SK-N-SH (cell line): ENCODE measurements around the gene ONECUT1. TPM values are rescaled to one million over a fixed set of nuclear protein-coding genes. Genes with fewer than 3 reads are reported as not detected.

Source experiments
- CTCF ChIA-PET: fragments of 300-600, 350-600 bp; formaldehyde crosslinking; extraction: SDS; loops from one replicate; lab custom pipeline; 2021; lab: Yijun Ruan, JAX
- POLR2A ChIA-PET: fragments of 350-600 bp; sonication (Branson Sonifier 250); formaldehyde crosslinking; extraction: SDS; loops from one replicate; lab custom pipeline; 2020; ENCODE audit warnings: antibody characterized with exemption, inconsistent platforms; lab: Yijun Ruan, JAX
- DNase-seq: peaks from one replicate; pipeline ENCODE4 v3.0.0; 2012
- H2AFZ ChIP-seq: fragments of 200-600 bp; sonication (generic); 2 replicates; pipeline ENCODE4 v1.8.1; 2016; ENCODE audit warnings: antibody characterized with exemption, mild to moderate bottlenecking, low read depth
- H3F3A ChIP-seq: fragments of 200-600 bp; sonication (generic); replicated peaks from 2 replicates; pipeline ENCODE3; 2016; ENCODE audit warnings: antibody characterized with exemption, mild to moderate bottlenecking; ENCODE audit not compliant: insufficient read depth
- H3K27ac ChIP-seq, 2 experiments: fragments of 200-500 bp in 1 of 2; fragments of 200-600 bp in 1 of 2; sonication (Bioruptor generic) in 1 of 2; sonication (generic), shearing (Covaris generic) in 1 of 2; 2 replicates each; pipeline versions ENCODE4 v1.5.1 to v1.6.1; 2014 to 2016; ENCODE audit warnings: low read depth in 2 of 2, inconsistent platforms in 1 of 2, low read length in 1 of 2, mild to moderate bottlenecking in 1 of 2, mixed read lengths in 1 of 2
- H3K27me3 ChIP-seq: fragments of 200-600 bp; sonication (generic), shearing (Covaris generic); 2 replicates; pipeline ENCODE4 v1.6.1; 2016; ENCODE audit warnings: mixed run types; ENCODE audit not compliant: insufficient read depth
- H3K36me3 ChIP-seq, 2 experiments: fragments of 200-500 bp in 1 of 2; fragments of 200-600 bp in 1 of 2; sonication (Bioruptor generic) in 1 of 2; sonication (generic) in 1 of 2; replicated peaks in 1 of 2; 2 replicates each; pipeline versions ENCODE3 to v1.5.1; 2014 to 2016; ENCODE audit warnings: low read length in 1 of 2, mild to moderate bottlenecking in 1 of 2; ENCODE audit not compliant: insufficient read depth in 2 of 2, control insufficient read depth in 1 of 2
- H3K4me1 ChIP-seq, 2 experiments: fragments of 200-500 bp in 1 of 2; fragments of 200-600 bp in 1 of 2; sonication (Bioruptor generic) in 1 of 2; sonication (generic), shearing (Covaris generic) in 1 of 2; 2 replicates each; pipeline versions ENCODE4 v1.5.1 to v1.6.1; 2014 to 2016; ENCODE audit warnings: low read depth in 1 of 2, low read length in 1 of 2, mixed run types in 1 of 2; ENCODE audit not compliant: insufficient read depth in 2 of 2, control insufficient read depth in 1 of 2
- H3K4me2 ChIP-seq: fragments of 200-600 bp; sonication (generic), shearing (Covaris generic); 2 replicates; pipeline ENCODE4 v1.6.1; 2017; ENCODE audit warnings: mixed run types
- H3K4me3 ChIP-seq, 2 experiments: fragments of 200-500 bp in 1 of 2; fragments of 200-600 bp in 1 of 2; sonication (Bioruptor generic) in 1 of 2; sonication (generic), shearing (Covaris generic) in 1 of 2; 2 replicates each; pipeline versions ENCODE4 v1.5.1 to v1.8.1; 2014 to 2016; ENCODE audit warnings: low read depth in 2 of 2, inconsistent platforms in 1 of 2, low read length in 1 of 2, mild to moderate bottlenecking in 1 of 2, mixed read lengths in 1 of 2, moderate library complexity in 1 of 2
- H3K79me2 ChIP-seq: fragments of 200-600 bp; sonication (generic); 2 replicates; pipeline ENCODE4 v1.8.1; 2017; ENCODE audit warnings: mild to moderate bottlenecking; ENCODE audit not compliant: insufficient read depth
- H3K9ac ChIP-seq: fragments of 200-600 bp; sonication (generic); 2 replicates; pipeline ENCODE4 v1.6.1; 2017; ENCODE audit warnings: mixed run types
- H3K9me2 ChIP-seq: fragments of 200-600 bp; sonication (generic); 2 replicates; pipeline ENCODE4 v1.6.1; 2017; ENCODE audit warnings: mixed run types
- H3K9me3 ChIP-seq: fragments of 200-600 bp; sonication (generic); 2 replicates; pipeline ENCODE4 v1.6.1; 2017; ENCODE audit warnings: mixed run types, mild to moderate bottlenecking, moderate library complexity
- H4K20me1 ChIP-seq: fragments of 200-600 bp; sonication (generic); 2 replicates; pipeline ENCODE4 v1.6.1; 2017; ENCODE audit warnings: mild to moderate bottlenecking, mixed run types; ENCODE audit not compliant: insufficient read depth
- NFIC ChIP-seq: IDR thresholded peaks from 2 replicates; pipeline ENCODE4 v1.4.0; 2012; ENCODE audit warnings: borderline replicate concordance
- RAD21 ChIP-seq: IDR thresholded peaks from 2 replicates; pipeline ENCODE4 v1.6.1; 2012; ENCODE audit warnings: mild to moderate bottlenecking, low read length
- RXRA ChIP-seq: IDR thresholded peaks from 2 replicates; pipeline ENCODE4 v1.4.0; 2012; ENCODE audit warnings: low read depth, mild to moderate bottlenecking, borderline replicate concordance
- SMC3 ChIP-seq: IDR thresholded peaks from 2 replicates; pipeline ENCODE4 v1.6.1; 2012; ENCODE audit warnings: low read depth, low read length, improper control_type of control experiment
- YY1 ChIP-seq: IDR thresholded peaks from 2 replicates; pipeline ENCODE4 v1.4.0; 2012; ENCODE audit warnings: low read depth, mild to moderate bottlenecking
- WGBS: methylation state at CpG from one replicate; pipeline ENCODE4 v1.1.6; 2017; ENCODE audit warnings: low lambda C conversion rate; 5-methylcytosine and 5-hydroxymethylcytosine counted together
- polyA plus RNA-seq, 3 experiments: library from polyadenylated mRNA; depleted of rRNA; stranded (reverse); fragments of >200 nt; gene quantifications; 2 replicates each; pipeline ENCODE4 v1.2.3, GENCODE V29; 2012
- TF ChIP-seq, protein P1 (sequence below): fragments of 200-600 bp; sonication (generic); IDR thresholded peaks from 2 replicates; pipeline ENCODE4 v1.6.1; 2017; ENCODE audit warnings: antibody characterized with exemption, mild to moderate bottlenecking, moderate library complexity
- TF ChIP-seq, protein P2 (sequence below): IDR thresholded peaks from 2 replicates; pipeline ENCODE4; 2012
- TF ChIP-seq, protein P3 (sequence below): IDR thresholded peaks from 2 replicates; pipeline ENCODE4 v1.6.1; 2012; ENCODE audit warnings: mild to moderate bottlenecking, low read depth, low read length, moderate library complexity

ONECUT1 gene
- polyA plus RNA-seq, 1 of the 3 experiments (the other 2 are of a cell fraction): not detected

DNA sequence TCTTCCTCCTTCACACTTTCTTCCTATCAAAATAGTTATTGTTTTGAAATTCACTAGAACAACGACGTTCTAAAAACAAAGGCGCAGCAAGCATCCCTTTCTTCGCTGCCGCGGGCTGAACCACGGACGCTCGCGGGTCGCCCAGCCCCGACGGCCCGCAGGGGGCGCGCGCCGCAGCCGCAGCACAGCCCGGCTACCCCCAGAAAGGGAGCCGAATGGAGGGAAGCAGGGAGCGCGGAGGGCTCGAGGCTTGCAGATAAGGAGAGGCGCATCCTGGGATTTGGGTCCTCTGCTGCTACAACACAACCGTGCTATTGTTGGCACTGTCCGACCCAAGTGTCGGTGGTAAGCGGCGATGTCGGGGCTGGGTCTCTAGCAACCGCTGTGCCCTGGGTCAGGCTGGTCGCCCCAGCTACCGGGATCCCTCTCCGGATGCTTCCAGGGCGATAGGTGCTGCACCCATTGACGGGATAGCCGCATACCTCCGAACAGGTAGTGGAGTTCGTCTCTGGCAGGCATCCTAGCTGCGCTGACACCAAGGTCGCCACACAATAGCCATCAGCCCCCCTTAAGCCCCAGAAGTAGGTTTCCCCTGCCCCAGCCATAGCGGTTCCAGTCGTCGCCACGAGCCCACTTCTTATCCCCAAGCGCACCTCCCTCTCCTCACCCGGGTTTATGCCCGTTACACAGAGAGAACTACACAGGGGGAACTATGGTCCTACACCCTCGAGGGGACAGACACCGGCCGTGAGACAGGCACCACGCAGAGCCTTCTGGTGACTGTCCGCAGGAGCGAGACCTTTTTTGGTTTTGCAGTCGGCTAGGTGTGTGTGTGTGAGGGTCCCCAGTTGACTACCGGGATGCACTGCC lies 6.0 kb downstream of the ONECUT1 start:
- no peaks in the 10 kb centered on the region for H3K79me2 ChIP-seq
- TF ChIP-seq, protein P1, sequence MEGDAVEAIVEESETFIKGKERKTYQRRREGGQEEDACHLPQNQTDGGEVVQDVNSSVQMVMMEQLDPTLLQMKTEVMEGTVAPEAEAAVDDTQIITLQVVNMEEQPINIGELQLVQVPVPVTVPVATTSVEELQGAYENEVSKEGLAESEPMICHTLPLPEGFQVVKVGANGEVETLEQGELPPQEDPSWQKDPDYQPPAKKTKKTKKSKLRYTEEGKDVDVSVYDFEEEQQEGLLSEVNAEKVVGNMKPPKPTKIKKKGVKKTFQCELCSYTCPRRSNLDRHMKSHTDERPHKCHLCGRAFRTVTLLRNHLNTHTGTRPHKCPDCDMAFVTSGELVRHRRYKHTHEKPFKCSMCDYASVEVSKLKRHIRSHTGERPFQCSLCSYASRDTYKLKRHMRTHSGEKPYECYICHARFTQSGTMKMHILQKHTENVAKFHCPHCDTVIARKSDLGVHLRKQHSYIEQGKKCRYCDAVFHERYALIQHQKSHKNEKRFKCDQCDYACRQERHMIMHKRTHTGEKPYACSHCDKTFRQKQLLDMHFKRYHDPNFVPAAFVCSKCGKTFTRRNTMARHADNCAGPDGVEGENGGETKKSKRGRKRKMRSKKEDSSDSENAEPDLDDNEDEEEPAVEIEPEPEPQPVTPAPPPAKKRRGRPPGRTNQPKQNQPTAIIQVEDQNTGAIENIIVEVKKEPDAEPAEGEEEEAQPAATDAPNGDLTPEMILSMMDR: peak; percentile 57
- TF ChIP-seq YY1: no peak
- peak; percentile 25; the same call in 1 of the 2 replicates for TF ChIP-seq RAD21
- TF ChIP-seq NFIC: no peak
- peak; percentile 9; the same call in 1 of the 2 replicates for TF ChIP-seq SMC3
- TF ChIP-seq, protein P2, sequence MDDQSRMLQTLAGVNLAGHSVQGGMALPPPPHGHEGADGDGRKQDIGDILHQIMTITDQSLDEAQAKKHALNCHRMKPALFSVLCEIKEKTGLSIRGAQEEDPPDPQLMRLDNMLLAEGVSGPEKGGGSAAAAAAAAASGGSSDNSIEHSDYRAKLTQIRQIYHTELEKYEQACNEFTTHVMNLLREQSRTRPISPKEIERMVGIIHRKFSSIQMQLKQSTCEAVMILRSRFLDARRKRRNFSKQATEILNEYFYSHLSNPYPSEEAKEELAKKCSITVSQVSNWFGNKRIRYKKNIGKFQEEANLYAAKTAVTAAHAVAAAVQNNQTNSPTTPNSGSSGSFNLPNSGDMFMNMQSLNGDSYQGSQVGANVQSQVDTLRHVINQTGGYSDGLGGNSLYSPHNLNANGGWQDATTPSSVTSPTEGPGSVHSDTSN: no peak
- H3K9me3 ChIP-seq: no peaks in the 10 kb centered on the region; the same call in 1 of the 2 replicates
- no peak overlapping the region for H3K4me2 ChIP-seq
- H3K4me1 ChIP-seq: peaks cover 0 to under 1% of the 10 kb centered on the region in 2 experiments; a peak in 1 of 4 replicates
- peak overlapping the region in 1 of 2 experiments; percentile 50; a peak in 1 of 4 replicates for H3K4me3 ChIP-seq
- CTCF ChIA-PET: interaction anchor here (0.8 to 2.3 kb wide), 9 partner anchors 9 to 528 kb away, joined by 3 to 14 read pairs (median 4); no protein-coding TSS in a partner anchor
- H3K36me3 ChIP-seq: no peaks in the 10 kb centered on the region
- no peaks in the 10 kb centered on the region for H3K9me2 ChIP-seq
- POLR2A ChIA-PET: no interaction called here
- H3K27ac ChIP-seq: no peak overlapping the region
- no peak overlapping the region for H2AFZ ChIP-seq
- peak; percentile 81 for DNase-seq
- H3F3A ChIP-seq: no peaks in the 10 kb centered on the region
- 8% methylated on average over 22 of the region's 57 CpGs for WGBS
- H3K27me3 ChIP-seq: peaks cover 85% of the 10 kb centered on the region
- H3K9ac ChIP-seq: no peak overlapping the region
- H4K20me1 ChIP-seq: no peaks in the 10 kb centered on the region

DNA sequence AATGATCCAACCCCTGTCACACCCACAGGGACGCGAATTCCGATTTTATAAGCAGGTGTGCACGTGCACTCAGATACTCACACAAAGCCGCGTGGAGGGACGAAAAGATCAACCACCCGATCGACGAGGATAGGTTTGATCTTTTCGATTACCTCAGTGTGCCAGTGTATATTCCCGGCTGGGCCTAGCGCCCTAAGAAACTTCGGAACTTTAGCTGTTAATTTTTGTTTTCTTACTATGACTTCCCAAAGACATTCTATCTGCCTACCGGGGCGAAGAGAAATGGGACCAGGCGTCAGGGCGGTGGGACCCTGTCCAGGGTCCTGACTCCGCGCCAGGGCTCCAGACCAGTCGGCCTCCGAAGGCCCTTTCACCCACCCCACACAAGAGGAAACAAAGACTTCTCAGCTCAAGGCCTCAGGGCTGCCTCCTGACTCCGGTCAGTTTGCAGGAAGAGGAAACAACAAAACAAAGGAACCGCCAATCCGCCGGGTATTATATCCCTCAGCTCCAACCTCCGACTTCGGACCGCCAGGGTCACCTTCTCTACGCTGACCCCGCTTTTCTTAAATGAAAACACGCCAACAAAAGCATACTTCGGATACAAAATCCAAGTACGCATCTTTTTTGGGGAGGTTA lies 6.8 kb downstream of the ONECUT1 start:
- 25% methylated on average over 34 of the region's 34 CpGs for WGBS
- ChIA-PET POLR2A (no interaction called here), CTCF (interaction anchor here (0.6 to 2.4 kb wide), 14 partner anchors 8 to 1415 kb away, joined by 3 to 14 read pairs (median 4); no protein-coding TSS in a partner anchor)

More for the DNA sequence above, 6.8 kb downstream of the ONECUT1 start:
- no peak overlapping the region for H2AFZ ChIP-seq
- H4K20me1 ChIP-seq: no peaks in the 10 kb centered on the region
- H3K36me3 ChIP-seq: no peaks in the 10 kb centered on the region
- H3K4me3 ChIP-seq: no peak overlapping the region
- no peak overlapping the region for H3K27ac ChIP-seq
- H3K79me2 ChIP-seq: no peaks in the 10 kb centered on the region
- no peaks in the 10 kb centered on the region for H3K9me2 ChIP-seq
- DNase-seq: no peak
- H3K4me2 ChIP-seq: no peak overlapping the region
- peaks cover 85% of the 10 kb centered on the region for H3K27me3 ChIP-seq
- H3K9ac ChIP-seq: no peak overlapping the region
- no peaks in the 10 kb centered on the region for H3F3A ChIP-seq
- TF ChIP-seq RXRA: no peak
- TF ChIP-seq, protein P3, sequence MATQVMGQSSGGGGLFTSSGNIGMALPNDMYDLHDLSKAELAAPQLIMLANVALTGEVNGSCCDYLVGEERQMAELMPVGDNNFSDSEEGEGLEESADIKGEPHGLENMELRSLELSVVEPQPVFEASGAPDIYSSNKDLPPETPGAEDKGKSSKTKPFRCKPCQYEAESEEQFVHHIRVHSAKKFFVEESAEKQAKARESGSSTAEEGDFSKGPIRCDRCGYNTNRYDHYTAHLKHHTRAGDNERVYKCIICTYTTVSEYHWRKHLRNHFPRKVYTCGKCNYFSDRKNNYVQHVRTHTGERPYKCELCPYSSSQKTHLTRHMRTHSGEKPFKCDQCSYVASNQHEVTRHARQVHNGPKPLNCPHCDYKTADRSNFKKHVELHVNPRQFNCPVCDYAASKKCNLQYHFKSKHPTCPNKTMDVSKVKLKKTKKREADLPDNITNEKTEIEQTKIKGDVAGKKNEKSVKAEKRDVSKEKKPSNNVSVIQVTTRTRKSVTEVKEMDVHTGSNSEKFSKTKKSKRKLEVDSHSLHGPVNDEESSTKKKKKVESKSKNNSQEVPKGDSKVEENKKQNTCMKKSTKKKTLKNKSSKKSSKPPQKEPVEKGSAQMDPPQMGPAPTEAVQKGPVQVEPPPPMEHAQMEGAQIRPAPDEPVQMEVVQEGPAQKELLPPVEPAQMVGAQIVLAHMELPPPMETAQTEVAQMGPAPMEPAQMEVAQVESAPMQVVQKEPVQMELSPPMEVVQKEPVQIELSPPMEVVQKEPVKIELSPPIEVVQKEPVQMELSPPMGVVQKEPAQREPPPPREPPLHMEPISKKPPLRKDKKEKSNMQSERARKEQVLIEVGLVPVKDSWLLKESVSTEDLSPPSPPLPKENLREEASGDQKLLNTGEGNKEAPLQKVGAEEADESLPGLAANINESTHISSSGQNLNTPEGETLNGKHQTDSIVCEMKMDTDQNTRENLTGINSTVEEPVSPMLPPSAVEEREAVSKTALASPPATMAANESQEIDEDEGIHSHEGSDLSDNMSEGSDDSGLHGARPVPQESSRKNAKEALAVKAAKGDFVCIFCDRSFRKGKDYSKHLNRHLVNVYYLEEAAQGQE: peak; percentile 93
- TF ChIP-seq, all 33 proteins: peak for 1
- Histone ChIP-seq H3K4me1 (no peaks in the 10 kb centered on the region), H3K9me3 (no peaks in the 10 kb centered on the region; the same call in 1 of the 2 replicates)
